SH-SY5Y (cell line): ENCODE measurements around the gene PLCD4.

Experiments used
- GATA2 ChIP-seq: IDR thresholded peaks from 2 replicates; pipeline ENCODE4 v1.6.1; 2011; ENCODE audit warnings: mild to moderate bottlenecking, low read depth, low read length
- GATA3 ChIP-seq: IDR thresholded peaks from 2 replicates; pipeline ENCODE4 v1.6.1; 2011; ENCODE audit warnings: low read depth, mild to moderate bottlenecking, low read length, moderate library complexity

GRCh38 chr2:218583983-218584850 is 23.5 kb upstream of the PLCD4 start:
- no peak for TF ChIP-seq GATA2
- TF ChIP-seq GATA3 = no peak
